Superior temporal gyrus (tissue), 1 donor: ENCODE results near the gene SMG1.
A peak's percentile ranks its signal among the peaks of the same experiment; 100 is the strongest.

Source experiments
- DNase-seq: peaks from one replicate; pipeline ENCODE4 v3.0.0-alpha.2; 2016; ENCODE audit errors: extremely low spot score

SMG1 gene

GRCh38 chr16:18852647-18853046, 73.6 kb downstream of the SMG1 start:
- no peak for DNase-seq

GRCh38 chr16:18846416-18846815, 79.8 kb downstream of the SMG1 start:
- no peak for DNase-seq

- no peak for DNase-seq
These were observed 83.6 kb downstream of the SMG1 start for GRCh38 chr16:18842565-18842964.

GRCh38 chr16:18841833-18842525, 84.2 kb downstream of the SMG1 start:
- DNase-seq, result peak; percentile 53

GRCh38 chr16:18839555-18839954, 86.7 kb downstream of the SMG1 start:
- DNase-seq, result no peak

GRCh38 chr16:18836702-18837101, 89.5 kb downstream of the SMG1 start:
- no peak for DNase-seq

- DNase-seq, result no peak
These were observed 91.3 kb downstream of the SMG1 start for GRCh38 chr16:18834864-18835263.

- DNase-seq, result no peak
These were observed 92.3 kb downstream of the SMG1 start for GRCh38 chr16:18833707-18834505.

- DNase-seq, result no peak
These were observed 93.6 kb downstream of the SMG1 start for GRCh38 chr16:18832613-18833012.

GRCh38 chr16:18832006-18832405, 94.2 kb downstream of the SMG1 start:
- DNase-seq, result no peak

- DNase-seq, result no peak
These were observed 97.0 kb downstream of the SMG1 start for GRCh38 chr16:18829251-18829650.

GRCh38 chr16:18827890-18828289, 98.3 kb downstream of the SMG1 start:
- DNase-seq, result no peak

- peak; percentile 74 for DNase-seq
These were observed 109.9 kb downstream of the SMG1 start for GRCh38 chr16:18816286-18816685.

GRCh38 chr16:18811925-18812324, 114.3 kb downstream of the SMG1 start:
- DNase-seq, result no peak

GRCh38 chr16:18809165-18809564, 117.0 kb downstream of the SMG1 start:
- DNase-seq, result no peak

GRCh38 chr16:18805257-18805773, 120.9 kb downstream of the SMG1 start:
- no peak for DNase-seq

- no peak for DNase-seq
These were observed 121.7 kb downstream of the SMG1 start for GRCh38 chr16:18804540-18804939.

- peak; percentile 43 for DNase-seq
These were observed 122.4 kb downstream of the SMG1 start for GRCh38 chr16:18803569-18804462.

- no peak for DNase-seq
These were observed 123.4 kb downstream of the SMG1 start for GRCh38 chr16:18802767-18803343.

- DNase-seq, result peak; percentile 100
These were observed 124.8 kb downstream of the SMG1 start, which contains the start of gene ARL6IP1 for GRCh38 chr16:18801145-18801972. ARL6IP1 (minus strand) TSS chr16:18801549; CDS start chr16:18801466, 83 bp downstream.

- no peak for DNase-seq
These were observed 125.4 kb downstream of the SMG1 start for GRCh38 chr16:18800775-18801144.
